GM18868 (cell line): Measurements from ENCODE around the gene BCL3.

ENCODE experiments used
- ATAC-seq: cut with Tn5 transposase; IDR thresholded peaks from one replicate; pipeline ENCODE4 v1.9.1; 2021; ENCODE audit warnings: mild to moderate bottlenecking, moderate library complexity; ENCODE audit not compliant: unreplicated experiment

BCL3 gene

GRCh38 chr19:44782729-44783128 is 34.2 kb downstream of the BCL3 start:
- no peak for ATAC-seq

- no peak for ATAC-seq
These were observed 35.0 kb downstream of the BCL3 start for GRCh38 chr19:44783545-44783944.

- ATAC-seq: no peak
These were observed 36.8 kb downstream of the BCL3 start for GRCh38 chr19:44785271-44785670.

- no peak for ATAC-seq
These were observed 37.5 kb downstream of the BCL3 start for GRCh38 chr19:44785993-44786392.

- ATAC-seq: no peak
These were observed 40.5 kb downstream of the BCL3 start for GRCh38 chr19:44788971-44789370.

GRCh38 chr19:44789943-44790483 is 41.5 kb downstream of the BCL3 start:
- ATAC-seq: no peak

- ATAC-seq: no peak
These were observed 43.8 kb downstream of the BCL3 start for GRCh38 chr19:44792281-44792680.

GRCh38 chr19:44794610-44795009 is 46.1 kb downstream of the BCL3 start:
- ATAC-seq: no peak

GRCh38 chr19:44795398-44795987 is 47.0 kb downstream of the BCL3 start:
- ATAC-seq: no peak

GRCh38 chr19:44796701-44797115 is 48.2 kb downstream of the BCL3 start:
- no peak for ATAC-seq

- no peak for ATAC-seq
These were observed 51.3 kb downstream of the BCL3 start for GRCh38 chr19:44799627-44800346.

GRCh38 chr19:44800461-44800860 is 52.0 kb downstream of the BCL3 start:
- no peak for ATAC-seq

- no peak for ATAC-seq
These were observed 55.2 kb downstream of the BCL3 start for GRCh38 chr19:44803442-44804428.

- ATAC-seq: no peak
These were observed 57.8 kb downstream of the BCL3 start for GRCh38 chr19:44806291-44806690.

- no peak for ATAC-seq
These were observed 58.7 kb downstream of the BCL3 start for GRCh38 chr19:44807162-44807561.

GRCh38 chr19:44807652-44808462 is 59.3 kb downstream of the BCL3 start:
- no peak for ATAC-seq

- no peak for ATAC-seq
These were observed 60.2 kb downstream of the BCL3 start, which contains the start of gene BCAM for GRCh38 chr19:44808463-44809371. TSS of gene BCAM (plus strand) at chr19:44809103. CDS start at chr19:44809125, 22 bp downstream.
